Renal pelvis (tissue), 4 donors: Measurements from ENCODE around the gene TPT1. TPM values are rescaled to one million over a fixed set of nuclear protein-coding genes. Genes with fewer than 3 reads are reported as not detected.
"Not testable (repeated sequence)": the region's sequence is repeated elsewhere in the genome, so short reads cannot be mapped to it uniquely, and the experiment has no call there.

Experiments
- DNase-seq: peaks from one replicate; pipeline ENCODE4 v3.0.0-alpha.2; 2013
- polyA plus RNA-seq, 3 donors: library from polyadenylated mRNA; unstranded; fragments of 120-200 nt; gene quantifications; one replicate each; pipeline ENCODE4 v1.2.1, GENCODE V29; 2013; ENCODE audit not compliant: insufficient read length in 3 of 3

Gene TPT1
- polyA plus RNA-seq, 3 donors, result 5,904 to 6,439 (median 5,934) TPM

GRCh38 chr13:45310341-45311131 lies 30.4 kb downstream of the TPT1 start:
- DNase-seq, result no peak

- DNase-seq, result no peak
Measured at GRCh38 chr13:45306966-45307365, 34.0 kb downstream of the TPT1 start.

GRCh38 chr13:45305079-45305478 lies 35.9 kb downstream of the TPT1 start:
- DNase-seq, result no peak

GRCh38 chr13:45303866-45304265 lies 37.1 kb downstream of the TPT1 start:
- no peak for DNase-seq

GRCh38 chr13:45303026-45303425 lies 38.0 kb downstream of the TPT1 start:
- DNase-seq, result no peak

- DNase-seq, result no peak
Measured at GRCh38 chr13:45302507-45302906, 38.5 kb downstream of the TPT1 start.

GRCh38 chr13:45301263-45301662 lies 39.7 kb downstream of the TPT1 start:
- DNase-seq, result no peak

- no peak for DNase-seq
Measured at GRCh38 chr13:45300190-45300985, 40.6 kb downstream of the TPT1 start.

GRCh38 chr13:45299194-45299593 lies 41.8 kb downstream of the TPT1 start:
- no peak for DNase-seq

- DNase-seq, result not testable (repeated sequence)
Measured at GRCh38 chr13:45298550-45298949, 42.4 kb downstream of the TPT1 start.

GRCh38 chr13:45298206-45298505 lies 42.8 kb downstream of the TPT1 start:
- DNase-seq, result no peak

- DNase-seq, result no peak
Measured at GRCh38 chr13:45297456-45298205, 43.4 kb downstream of the TPT1 start.

GRCh38 chr13:45296259-45296658 lies 44.7 kb downstream of the TPT1 start:
- no peak for DNase-seq

GRCh38 chr13:45295536-45295935 lies 45.4 kb downstream of the TPT1 start:
- DNase-seq, result no peak

GRCh38 chr13:45292176-45292575 lies 48.8 kb downstream of the TPT1 start:
- no peak for DNase-seq

GRCh38 chr13:45289936-45290563 lies 50.9 kb downstream of the TPT1 start:
- DNase-seq, result no peak

Other genes starting within 250 kb of the TPT1 start
- 10 to 100 TPM; 24.6 to 26.1 (median 25.8) TPM for gene GTF2F2, start 220.7 kb downstream of the TPT1 start, polyA plus RNA-seq
- gene KCTD4, start 140.1 kb downstream of the TPT1 start, polyA plus RNA-seq, result under 1 TPM; 0.12 to 0.82 (median 0.63) TPM
- 10 to 100 TPM; 19.6 to 29.3 (median 26.5) TPM for gene SLC25A30, start 77.2 kb upstream of the TPT1 start, polyA plus RNA-seq
- gene COG3, start 123.8 kb upstream of the TPT1 start, polyA plus RNA-seq, result 10 to 100 TPM; 26.8 to 34.7 (median 30.7) TPM